Stimulated activated CD8-positive, alpha-beta memory T cell treated with anti-CD3 and anti-CD28 coated beads, Interleukin-7, amount 100 ng/mL, for 4 hours (primary cell): Measurements from ENCODE around the gene MKS1.
A peak's percentile ranks its signal among the peaks of the same experiment; 100 is the strongest.

Experiments
- DNase-seq, 2 donors: peaks; one replicate each; pipeline ENCODE4 v3.0.0-alpha.2; 2020; ENCODE audit warnings: low read depth in 2 of 2

The MKS1 gene

DNA sequence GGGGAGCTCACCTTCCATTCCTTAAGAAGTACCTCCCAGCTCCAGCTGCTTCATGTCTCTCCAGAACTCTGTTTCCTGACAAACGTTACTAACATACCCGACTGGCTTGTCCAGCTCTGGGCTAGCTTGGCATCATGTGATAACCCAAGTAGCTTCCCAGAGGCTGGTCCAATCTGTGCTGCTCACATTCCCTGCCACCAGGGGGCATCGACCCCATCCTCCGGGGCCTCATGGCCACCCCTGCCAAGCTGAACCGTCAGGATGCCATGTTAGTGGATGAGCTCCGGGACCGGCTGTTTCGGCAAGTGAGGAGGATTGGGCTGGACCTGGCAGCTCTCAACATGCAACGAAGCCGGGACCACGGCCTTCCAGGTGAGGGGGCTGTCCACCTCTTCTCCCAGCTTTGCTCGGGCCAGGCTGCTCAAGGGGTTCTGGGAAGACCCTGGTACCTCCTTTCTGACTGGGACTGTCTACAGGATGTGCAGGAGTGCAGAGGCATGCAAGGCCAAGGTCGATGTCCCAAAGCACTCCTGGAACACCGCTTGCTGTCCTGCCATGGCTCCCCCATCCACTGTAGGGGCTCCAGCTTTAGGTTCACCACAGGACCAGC is 18.9 kb downstream of the MKS1 start:
- DNase-seq = peak; percentile 21 to 35

DNA sequence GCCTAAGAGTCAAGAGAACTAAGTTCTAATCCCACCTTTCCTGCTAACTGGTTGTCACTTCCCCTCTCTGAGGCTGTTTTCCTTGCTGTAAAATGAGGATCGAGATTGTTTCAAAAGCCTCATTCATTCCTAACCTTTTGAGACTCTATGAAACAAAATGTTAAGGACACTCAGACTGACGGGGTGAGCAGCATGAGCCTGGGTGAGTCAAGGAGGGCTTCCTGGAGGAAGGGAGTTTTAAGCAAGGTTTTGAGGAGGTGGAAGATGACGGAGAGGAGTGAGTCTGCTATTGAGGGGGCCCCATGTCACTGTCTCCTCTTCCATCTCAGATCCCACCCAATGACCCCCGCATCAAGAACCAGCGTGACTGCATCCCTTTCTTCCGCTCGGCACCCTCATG is 22.4 kb downstream of the MKS1 start:
- no peak for DNase-seq

DNA sequence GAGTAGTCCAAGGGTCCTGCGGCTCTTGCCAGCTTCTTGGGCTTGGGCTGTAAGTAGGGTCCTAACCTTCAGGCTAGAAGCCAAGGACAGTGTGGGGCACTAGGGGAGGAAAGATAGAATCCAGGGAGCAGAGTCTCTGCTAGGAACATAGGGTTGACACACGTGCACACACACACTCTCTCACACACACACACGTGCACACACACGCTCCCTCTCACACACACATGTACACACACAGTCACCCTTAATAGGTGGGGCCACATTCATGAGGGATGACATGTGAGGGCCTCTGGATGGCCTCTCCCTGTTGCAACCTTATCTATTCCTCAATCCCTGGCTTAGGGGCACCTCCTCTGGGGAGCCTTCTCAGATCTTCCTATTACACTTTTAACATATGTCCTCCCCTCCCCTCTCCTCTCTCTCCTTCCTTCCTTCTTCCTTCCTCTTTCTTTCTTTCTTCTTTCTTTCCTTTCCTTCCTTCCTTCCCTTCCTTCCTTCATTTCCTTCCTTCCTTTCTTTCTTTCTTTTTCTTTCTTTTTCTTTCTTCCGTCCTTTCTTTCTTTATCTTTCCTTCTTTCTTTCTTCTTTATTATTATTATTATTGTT is 23.4 kb downstream of the MKS1 start:
- DNase-seq = no peak

DNA sequence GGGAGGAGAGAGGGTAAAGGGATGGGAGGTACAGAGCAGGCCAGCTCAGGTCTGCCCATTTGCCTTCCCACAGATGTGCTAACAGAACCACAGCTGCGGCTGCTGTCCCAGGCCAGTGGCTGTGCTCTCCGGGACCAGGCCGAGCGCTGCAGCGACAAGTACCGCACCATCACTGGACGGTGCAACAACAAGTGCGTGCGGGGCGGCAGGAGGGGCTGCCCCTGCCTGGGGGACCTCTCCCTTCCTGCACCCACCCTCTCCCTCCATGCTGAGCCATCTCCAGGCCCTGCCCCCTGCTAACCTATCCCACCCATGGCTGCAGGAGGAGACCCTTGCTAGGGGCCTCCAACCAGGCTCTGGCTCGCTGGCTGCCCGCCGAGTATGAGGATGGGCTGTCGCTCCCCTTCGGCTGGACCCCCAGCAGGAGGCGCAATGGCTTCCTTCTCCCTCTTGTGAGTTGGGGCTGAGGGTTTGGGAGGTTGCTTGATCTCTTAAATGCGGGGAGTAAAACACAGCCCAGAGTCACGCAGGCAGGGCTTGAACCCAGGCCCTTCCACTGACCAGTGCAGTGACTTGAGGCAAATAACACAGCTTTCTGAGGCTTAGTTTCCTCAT is 25.3 kb downstream of the MKS1 start:
- no peak for DNase-seq

DNA sequence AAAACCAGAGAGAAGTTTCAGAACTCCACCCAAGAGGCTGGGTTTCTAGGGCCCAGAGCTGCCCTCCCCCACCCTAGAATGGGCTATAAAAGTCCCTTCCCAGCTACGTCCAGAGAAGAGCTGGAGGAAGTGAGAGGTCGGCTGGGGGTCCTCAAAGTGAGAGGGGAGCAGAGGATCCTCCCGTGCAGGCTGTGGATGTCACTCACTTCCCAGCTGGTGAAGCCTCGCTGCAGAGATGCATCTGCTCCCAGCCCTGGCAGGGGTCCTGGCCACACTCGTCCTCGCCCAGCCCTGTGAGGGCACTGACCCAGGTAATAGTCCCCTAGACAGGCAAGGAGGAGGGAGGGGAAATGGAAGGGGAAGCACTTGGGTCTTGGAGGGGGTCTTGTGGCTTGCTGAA is 26.4 kb downstream of the MKS1 start, which contains the start of gene EPX:
TSS of gene EPX (plus strand) at position 115 of the 400 bp plus-strand sequence. CDS start at position 236, 121 bp downstream.
- DNase-seq = no peak

DNA sequence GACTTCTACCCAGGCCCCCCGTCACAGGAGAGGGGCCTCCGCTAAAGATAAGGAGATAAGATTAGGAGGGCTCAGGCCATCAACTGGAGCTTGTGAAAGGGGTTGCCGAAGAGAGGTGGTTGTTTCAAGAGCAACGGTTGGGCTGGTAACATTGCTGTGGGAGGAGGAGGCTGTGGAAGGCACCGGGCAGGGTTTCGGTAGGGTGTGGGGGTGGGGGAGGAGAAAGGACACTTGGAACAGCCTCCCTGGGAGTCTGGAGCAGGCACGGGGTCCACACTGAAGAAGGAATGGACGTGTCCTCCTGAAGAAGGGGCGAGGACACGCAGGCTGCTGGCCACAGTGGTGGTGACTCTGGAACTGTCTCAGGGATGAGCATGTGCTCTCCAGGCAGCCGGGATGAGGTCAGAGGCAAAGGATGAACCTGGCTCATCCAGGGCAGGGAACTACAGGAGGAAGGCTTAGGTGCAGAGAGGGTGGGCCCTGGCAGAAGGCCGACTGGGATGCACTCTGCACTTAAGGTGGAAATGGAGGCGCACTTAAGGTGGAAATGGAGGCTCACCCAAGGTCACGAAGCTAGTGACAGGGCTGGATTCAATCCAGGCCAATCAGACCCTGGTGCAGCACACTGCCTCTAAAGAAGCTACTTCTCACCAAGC is 27.7 kb downstream of the MKS1 start:
- no peak for DNase-seq

DNA sequence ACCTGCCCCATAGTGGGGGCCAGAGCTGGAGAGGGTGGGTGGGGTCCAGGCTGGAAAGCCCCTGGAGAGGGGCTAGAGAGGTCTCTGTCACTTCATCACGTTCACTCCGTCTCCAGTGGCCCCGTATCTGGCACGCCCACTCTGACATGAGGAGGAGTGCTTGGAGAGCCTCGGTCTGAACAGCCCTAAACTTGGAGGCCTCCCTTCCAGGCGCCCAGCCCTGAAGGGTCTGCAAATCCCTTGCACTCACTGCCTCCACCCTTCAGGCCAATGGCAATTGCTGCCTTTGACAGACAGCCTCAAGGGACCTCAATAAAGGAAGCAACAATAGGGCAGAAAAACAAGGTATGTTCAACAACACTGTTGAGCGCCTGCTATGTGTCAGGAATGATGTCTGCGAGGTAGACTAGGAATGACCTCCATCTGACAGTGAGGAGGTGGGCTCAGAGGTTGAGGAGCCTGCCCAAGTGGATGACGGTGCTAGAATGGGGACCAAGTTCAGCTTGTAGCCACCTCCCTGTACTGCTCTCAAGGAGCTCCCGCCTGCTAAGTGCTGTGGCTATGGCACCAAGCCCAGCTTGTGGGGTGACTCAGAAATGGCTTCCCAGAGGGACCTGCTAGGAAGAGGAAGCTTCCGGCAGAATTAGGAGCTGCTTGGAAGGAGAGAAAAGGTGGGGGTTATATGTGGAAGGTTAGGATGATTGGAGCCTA is 29.5 kb downstream of the MKS1 start:
- no peak for DNase-seq

DNA sequence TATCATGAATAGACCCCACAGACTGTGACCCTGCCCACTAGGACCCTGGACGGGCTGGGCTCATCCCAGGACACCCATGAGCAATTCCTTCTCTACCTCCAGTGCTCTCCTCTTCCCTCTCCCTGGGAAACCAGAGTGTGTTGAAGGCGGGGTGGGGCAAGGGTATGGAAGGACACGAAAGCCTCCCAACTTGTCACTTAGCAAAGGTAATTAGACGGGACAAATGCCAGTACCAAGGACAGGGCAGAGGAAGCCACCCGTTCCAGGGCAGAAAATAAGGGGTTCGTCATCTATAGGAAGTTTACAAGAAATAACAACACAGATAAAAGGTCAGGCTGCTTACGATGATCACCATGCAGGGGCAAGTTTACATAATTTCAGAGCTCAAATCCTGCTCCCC is 31.4 kb downstream of the MKS1 start:
- DNase-seq = no peak

DNA sequence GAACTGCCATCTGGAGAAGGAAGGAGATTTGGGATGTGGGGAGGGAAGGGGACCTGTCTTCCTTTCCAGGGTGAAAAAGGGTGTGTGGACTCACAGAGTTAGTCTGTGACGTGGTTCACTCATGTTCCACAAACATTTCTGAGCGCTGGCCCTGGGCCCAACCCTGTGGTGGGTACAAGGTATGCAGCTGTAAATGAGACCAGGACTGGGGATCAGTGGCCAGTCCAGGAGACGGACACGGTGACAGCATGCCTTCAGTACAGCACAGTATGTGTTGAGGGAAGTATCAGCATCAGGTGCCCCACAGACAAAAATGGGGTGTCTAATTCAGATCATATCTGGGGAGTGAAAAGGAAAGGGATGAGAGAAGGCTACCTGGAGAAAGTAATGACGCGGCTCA is 32.0 kb downstream of the MKS1 start:
- no peak for DNase-seq

DNA sequence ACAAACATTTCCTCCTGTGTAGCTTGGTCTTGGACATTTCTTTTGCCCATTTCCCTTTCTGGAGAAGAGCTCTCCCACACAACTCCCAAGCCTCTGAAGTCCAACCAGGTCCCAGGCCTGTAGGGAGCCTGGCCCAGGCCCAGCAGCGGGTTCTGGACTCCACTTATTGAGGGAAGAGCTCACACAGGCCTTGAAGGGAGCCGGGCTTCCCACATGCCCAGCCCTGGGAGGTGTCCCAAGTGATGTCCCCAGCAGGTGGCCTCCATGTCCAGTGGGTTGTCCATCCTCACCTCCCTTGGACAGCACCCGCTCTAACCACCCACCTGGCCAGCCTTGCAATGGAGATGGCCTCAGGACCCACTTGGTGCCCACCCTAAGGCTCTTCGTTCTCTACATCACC is 32.5 kb downstream of the MKS1 start:
- DNase-seq = no peak

DNA sequence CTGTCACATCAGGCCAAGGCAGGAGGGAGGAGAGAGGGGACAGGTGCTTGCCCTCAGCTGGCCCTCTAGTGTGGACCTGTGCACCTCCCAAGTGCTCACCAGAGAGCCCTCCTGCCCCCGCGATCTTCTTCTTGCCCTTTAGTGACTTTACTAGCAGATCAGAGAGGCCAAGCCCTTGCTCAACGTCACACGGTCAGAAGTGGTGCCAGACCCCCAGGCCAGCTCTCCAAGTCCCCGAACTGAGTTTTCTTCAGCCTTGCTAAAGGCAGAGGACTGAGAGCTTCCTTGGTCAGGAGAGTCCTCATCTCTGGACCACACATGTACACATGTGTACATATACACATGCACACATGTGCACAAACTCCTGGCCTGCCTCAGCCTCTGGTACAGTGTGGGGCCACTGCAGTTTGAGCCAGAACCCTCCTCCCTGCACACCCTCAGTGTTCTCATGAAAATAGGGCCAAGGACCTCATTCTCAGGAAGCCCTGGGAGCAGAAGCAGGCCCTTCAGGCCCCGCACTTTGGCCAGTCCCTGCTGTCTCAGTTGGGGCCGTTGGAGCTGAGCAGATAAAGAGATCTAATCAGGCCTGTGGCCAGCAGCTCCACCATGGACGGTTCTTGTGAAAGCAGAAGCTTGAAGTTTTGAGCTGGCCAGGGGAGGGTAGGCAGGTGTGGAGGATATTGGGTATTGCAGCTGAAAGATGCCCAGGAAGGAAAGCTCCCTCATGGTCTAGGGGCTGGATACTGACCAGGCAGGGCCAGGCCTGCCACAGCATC is 33.9 kb downstream of the MKS1 start:
- DNase-seq = no peak

DNA sequence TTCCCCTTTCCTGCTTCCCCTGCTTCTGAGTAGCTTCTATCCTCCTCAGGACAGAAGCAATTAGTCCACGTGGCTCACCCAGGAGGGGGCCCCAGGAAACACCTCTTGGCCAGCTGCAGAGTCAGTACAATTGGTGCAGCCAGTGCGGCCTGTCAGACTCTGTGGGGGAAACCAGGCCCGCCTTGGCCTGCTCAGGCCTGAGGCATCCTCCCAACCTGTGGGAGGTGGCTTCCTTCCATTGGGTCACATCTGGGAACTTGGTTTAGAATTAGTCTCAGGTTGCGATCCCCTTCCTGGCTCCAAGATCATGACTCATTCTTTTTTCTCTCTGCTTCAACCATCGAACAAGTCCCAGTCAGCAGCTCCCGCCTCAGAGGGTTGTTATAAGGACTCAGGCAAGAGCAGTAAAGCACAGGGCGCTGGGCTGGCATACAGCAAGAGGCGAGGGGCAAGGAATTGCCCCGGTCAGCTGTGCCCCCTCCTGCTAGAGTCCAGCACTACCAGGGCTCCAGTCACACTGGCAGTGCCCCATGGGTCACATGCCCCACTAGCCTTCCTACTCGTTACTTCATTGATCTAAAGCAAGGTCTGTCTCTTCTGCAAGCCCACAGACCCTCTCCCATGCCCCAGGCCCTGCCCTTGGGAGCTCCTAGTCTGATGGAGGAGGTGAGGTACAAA is 34.6 kb downstream of the MKS1 start:
- DNase-seq = no peak

DNA sequence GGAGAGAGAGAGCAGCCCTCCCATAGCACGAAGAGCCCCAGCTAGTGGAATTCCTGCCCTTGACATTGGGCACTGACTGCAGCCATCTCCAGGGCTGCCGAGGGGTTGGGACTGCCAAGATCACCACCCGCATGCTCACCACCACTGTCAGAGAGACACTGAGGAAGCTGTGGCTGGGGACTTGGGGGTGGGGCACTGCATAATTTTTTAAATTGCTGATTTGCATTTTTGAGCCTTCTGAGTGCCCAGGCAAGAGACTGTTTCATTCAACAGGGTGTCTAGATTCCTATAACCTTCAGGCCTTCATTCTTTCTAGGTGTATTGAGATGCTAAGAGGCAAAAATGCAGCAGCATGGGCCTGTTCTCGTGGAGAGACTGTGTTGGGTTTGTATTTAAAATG is 35.5 kb downstream of the MKS1 start:
- DNase-seq = no peak

DNA sequence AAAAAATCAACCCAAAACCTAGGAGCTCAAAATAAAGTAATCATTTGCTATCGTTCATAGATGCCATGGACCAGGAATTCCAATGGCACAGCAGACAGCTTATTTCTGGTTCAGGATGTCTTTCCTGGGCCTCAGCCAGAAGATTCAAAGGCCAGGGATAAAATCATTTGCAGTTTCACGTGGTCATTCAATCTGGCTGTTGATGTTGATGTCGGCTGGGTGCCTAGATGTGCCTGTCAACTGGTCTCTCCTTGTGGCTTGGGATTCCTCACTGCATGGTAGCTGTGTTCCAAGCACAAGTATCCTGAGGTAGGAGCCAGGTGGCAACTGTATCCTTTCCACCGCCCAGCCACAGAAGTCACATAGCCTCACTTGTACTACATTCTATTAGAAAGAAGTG is 37.3 kb downstream of the MKS1 start:
- no peak for DNase-seq

DNA sequence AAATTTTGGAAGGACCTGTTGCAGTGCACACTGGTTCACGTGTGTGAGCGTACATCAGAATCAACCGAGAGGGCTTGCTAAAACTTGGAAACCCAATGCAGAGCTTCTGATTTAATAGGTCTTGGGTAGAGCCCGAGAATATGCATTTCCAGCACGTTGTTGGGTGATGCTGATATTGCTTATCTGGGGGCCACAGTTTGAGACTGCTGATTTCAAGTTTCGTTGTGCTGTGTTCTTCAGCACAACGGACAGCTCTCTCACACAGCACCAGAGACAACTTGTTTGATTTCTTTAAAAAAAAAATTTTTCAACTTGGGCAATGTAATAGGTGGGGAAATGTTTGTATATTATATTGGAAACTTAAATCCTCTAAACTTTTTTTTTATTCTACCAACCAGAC is 42.9 kb downstream of the MKS1 start:
- no peak for DNase-seq

DNA sequence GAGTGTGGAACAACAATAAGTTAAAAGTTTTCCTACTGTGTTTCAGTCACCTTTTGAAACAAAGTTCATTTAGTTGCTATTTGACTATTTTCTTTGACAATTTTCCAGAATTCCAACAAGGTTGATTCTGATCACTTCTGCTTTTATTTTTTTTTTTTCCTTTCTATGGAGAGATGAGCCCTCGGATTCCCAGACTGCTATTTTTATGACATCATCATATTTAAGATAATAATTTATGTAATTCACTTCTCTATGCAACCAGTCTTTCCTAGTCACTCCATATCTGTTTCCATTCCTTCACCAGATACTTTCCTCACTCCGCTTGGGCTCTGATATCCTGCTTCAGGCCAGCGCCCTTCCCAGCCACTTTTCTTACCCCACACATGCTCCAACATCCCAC is 44.2 kb downstream of the MKS1 start:
- DNase-seq = no peak

DNA sequence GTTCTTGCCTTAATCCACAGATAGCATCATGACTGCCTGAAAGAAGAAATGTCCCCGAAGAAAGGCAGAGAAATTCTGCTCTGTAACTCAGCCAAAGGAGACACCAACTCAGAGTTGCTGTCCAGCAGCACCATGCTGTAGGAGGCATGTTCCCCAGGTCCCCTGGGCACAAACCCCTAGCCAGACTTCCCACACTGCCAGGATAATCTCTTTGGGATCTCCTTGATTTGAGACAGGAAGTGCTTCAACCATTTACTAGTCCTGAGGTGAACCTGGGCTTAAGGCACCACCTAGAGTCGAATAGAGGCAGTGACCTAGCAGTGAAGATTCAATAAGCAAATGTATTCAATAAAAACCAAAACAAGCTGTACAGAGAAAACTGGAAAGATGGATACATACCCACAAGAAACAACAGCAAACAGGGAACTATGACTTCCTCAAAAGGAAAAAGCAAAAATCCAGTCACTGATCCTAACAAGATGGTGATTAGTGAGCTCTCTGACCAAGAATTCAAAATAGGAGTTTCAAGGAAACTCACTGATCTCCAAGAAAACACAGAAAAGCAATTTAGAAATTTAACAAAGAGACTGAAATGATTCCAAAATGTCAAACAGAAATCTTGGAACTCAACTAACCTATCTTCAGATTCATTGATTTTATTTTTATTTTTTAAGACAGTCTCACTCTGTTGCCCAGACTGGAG is 46.5 kb downstream of the MKS1 start:
- DNase-seq = peak; percentile 7 to 16

DNA sequence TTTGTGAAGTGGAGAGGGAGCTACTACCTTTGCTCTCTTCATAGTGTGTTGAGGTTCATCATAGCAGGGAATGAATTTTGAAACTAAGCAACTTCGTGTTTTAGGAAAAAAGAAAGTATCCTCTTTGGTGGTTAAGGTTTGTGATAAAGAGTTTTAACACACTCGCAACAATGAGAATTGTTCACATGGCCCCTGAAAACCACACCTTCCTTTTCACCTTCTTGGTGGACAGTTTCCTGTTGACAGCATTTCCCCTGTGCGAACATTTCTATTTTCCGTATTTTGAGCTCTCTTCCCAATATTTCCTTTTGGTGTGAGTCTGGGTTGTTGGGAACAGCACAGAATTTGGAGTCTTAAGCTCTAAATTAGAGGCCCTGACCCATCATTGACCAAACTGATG is 48.4 kb downstream of the MKS1 start:
- no peak for DNase-seq

DNA sequence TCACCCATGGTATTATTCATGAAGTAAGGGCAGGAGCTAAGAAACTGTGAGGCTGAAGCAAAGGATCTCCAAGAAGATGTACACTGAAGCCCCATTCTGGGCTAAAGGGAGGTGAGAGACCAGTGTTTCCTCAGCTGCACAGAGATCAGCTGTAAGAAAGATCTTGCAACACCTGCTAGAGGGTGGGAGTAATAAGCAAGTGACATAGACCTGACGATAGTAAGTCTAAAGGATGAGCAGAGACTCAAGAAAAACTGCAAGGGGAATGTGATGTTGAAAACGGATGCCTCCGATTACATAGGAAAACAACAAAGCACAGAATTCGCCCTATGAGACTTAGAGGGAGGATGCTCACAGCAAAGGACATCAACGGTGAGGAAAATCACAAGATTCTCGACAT is 52.4 kb downstream of the MKS1 start, which contains the start of gene OR4D2:
TSS of gene OR4D2 (plus strand) at position 301 of the 400 bp plus-strand sequence. CDS start 2,674 bp downstream, outside the sequence.
- DNase-seq = no peak

DNA sequence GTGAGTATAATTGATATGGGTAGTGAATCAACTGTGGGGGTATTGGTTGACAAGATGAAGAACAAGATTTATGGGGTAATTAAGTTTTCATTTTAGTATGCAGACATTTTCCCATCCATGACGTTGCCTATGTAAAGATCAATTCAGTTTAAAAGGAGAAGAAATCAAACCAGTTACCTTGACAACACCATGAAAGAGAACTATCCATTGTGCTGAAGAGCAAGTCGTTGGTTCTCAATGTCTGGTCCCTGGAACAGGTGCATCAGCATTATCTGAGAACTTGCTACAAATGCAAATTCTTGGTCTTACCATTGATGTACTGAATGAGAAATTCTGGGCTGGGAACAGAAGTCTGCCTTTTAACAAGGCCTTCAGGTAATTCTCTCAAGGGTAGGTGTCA is 53.1 kb downstream of the MKS1 start:
- no peak for DNase-seq
